GM19035 (cell line): ENCODE results near the gene LRRC40.

ENCODE experiments used
- ATAC-seq: cut with Tn5 transposase; IDR thresholded peaks from one replicate; pipeline ENCODE4 v1.9.1; 2021; ENCODE audit not compliant: unreplicated experiment

LRRC40 gene

GRCh38 chr1:70134148-70134547 lies 71.2 kb downstream of the LRRC40 start:
- ATAC-seq = no peak

DNA sequence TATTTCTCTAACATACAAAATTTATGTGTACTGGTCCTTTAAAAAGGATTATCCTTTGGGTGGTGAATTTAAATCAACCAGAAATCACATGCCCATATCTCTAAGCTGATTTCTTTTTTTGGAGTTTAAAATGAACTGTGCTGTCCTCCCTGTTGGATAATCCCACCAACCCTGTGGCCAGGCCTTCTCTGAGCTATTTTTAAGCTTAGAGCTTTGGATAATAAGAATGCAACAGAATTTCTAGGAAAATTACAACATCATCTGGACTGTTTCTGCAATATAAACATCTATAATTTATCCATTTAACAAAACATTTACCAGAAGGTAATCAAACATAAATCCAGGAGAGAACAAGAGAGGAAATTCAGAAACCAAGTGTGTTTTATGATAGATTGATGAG lies 88.3 kb downstream of the LRRC40 start:
- no peak for ATAC-seq

- no peak for ATAC-seq
These were observed 90.1 kb downstream of the LRRC40 start for GRCh38 chr1:70115315-70115714.

DNA sequence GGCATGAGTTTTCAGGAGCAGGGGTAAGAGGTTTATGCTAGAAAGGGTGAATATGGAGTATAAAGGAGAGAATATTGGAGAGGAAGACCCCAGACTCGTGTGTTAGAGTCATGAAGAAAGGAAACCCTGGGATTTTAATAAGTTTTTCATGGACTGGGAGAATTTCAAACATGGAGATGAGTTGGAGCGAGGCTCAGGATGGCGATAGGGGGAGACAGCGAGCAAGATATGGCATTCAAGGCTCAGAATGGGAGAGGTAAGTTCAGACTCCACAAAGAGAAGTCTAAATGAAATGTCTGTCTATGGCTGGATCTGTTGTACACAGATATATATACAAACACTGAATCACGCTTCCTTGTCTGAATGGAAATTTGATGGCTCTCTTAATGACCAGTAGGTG lies 92.5 kb downstream of the LRRC40 start:
- ATAC-seq = no peak

DNA sequence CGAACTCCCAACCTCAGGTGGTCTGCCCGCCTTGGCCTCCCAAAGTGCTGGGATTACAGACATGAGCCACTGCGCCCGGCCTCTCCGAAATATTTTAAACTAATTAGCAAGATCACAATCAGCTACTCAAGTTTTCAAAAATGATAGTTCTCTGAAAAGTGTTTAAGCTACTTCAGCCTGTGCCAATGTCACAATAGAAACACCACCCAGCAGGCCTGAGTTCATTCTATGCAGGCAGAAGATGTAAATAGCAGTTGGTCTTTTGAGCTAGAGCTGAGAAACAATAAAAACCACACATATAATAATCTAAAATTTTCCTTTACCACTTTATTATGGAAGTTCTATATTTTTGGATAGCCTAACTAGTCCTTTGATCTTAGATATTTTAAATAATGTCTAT lies 96.1 kb downstream of the LRRC40 start:
- ATAC-seq = no peak

DNA sequence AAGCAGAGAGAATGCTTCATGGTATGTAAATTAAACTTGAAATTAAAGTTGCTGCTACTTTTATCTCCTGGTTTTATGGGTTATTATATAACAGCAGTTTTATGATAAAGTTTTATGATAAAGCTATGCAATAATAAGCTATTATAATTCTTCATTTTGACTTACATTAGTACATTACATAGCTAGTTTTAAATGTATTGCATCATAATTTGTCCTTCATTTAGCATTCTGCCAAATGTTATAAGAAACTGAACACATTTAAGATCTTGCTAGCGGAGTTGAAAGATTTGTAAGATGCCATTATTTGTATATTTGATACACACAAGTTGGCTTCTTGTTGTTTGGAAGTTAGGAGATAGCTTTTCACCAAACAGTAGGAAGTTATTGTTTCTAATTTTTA lies 101.6 kb downstream of the LRRC40 start:
- ATAC-seq = no peak

GRCh38 chr1:70101774-70102173 lies 103.6 kb downstream of the LRRC40 start:
- ATAC-seq = no peak

DNA sequence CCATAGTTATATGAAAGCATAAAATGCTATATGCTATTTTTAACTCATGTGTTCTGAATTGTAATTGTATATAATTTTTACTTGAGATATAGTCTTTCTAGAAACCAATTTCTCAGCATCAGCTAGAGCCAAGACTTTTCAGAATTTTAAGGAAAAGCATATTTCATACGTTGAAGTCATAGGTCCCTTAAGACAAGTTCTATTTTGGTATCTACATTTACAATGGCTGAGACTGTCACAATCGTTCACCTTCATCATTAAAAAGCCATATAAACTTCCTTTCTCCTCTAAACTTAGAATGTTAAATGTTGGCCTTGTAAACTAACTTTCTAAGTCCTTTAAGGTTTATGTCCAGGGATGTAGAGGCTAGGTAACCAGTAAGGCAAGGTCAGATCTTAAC lies 104.1 kb downstream of the LRRC40 start:
- ATAC-seq = no peak
